Measurements from ENCODE around the gene HTR3D. TPM values are rescaled to one million over a fixed set of nuclear protein-coding genes. Genes with fewer than 3 reads are reported as not detected.
"Not testable (repeated sequence)": the region's sequence is repeated elsewhere in the genome, so short reads cannot be mapped to it uniquely, and the experiment has no call there.

The HTR3D gene, protein sequence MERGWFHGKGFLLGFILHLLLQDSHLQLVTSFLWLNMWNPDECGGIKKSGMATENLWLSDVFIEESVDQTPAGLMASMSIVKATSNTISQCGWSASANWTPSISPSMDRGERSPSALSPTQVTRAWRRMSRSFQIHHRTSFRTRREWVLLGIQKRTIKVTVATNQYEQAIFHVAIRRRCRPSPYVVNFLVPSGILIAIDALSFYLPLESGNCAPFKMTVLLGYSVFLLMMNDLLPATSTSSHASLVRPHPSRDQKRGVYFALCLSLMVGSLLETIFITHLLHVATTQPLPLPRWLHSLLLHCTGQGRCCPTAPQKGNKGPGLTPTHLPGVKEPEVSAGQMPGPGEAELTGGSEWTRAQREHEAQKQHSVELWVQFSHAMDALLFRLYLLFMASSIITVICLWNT
- not detected for polyA plus RNA-seq (ENCODE audit: insufficient read length in 4 of 4)

DNA sequence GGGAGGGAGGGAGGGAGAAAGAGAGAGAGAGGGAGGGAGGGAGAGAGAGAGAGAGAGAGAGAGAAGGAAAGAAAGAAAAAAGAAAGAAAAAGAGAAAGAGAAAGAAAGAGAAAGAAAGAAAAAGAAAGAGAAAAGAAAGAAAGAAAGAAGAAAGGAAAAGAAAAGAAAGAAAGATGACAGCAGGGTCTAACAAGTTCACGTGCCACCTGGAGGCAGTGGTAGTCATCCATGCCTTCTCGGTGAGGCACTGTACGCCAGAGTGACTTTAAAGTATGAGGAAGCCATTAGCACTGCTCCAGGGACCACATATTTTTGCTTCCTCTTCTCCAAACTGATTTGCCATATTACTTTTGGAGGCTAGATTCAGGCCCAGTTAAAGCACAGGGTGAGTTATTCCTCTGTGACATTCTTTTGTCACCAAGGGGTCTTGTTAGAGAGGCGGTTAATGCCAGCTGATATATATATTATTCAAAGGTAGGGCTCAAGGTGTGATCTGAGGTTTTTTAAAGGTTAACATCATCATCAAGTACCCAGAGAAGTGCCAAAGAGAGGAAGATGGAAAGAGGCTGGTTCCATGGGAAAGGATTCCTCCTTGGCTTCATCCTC is at the start of gene HTR3D:
Gene HTR3D, plus strand, starts transcription at position 556 of the 606 bp plus-strand sequence. Its CDS starts 0 bp downstream, at position 556.
- DNase-seq (ENCODE audit: low read depth in 4 of 4, low spot score in 3 of 4) = peak in 1 of 4 donors; percentile 26

DNA sequence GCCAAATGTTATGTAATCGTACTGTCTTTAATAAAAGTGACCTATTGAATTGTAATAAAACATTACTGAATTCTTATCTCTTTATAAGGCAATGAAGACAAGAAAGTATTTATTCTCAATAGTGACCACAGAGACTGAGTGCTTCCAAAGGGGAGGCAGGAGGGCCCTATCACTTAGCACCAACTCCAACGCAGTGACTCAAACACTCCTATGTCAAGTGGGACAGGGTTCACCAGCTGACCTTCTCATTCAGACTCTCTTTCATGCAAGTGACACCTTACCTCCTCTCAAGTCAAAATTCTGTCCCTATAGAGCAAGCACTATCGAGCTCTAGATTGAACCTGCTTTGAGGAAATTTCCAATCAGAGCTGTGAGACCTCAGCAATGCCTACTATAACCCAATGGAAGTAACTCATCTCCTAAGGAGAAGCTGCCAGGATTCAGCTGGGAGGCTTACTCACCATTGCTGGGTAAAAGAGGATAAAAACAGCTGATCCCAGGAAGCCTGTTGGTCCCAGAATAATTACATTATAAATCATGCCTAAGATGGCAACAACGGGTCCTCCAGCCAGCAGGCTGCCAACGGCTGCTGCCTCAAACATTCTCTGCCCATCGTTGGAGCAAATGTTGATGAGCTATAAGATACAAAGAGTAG is 49.4 kb upstream of the HTR3D start:
- DNase-seq (ENCODE audit: low read depth in 4 of 4, low spot score in 3 of 4) = no peak

DNA sequence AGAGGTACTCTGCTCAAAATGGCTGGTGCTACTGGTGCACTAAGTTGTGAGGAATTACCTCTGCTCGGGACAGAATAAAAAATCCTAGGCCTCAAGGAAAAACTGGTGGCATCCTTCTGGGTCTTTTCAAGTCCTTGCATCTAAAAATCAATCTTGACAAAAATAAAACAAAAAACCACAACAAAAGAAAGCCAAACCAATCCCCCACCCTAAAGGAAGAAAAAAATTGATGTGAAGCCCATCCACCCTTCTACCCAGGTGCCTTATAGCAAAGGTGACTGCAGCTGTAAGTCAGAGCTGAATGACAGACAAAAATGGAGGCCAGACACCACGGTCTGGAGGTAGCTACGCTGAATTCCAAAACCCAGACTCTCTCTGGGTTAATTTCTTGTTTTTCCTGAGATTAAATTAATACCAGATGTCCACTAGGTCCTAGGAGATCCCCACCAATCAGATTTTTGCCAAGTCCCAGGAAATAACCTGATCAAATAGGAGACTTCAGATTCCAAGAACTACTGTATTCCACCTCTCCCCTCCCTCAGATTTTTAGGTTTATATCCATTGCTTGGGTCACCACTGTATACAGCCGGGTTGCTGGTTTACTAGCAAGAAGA is 47.3 kb upstream of the HTR3D start:
- no peak for DNase-seq (ENCODE audit: low read depth in 4 of 4, low spot score in 3 of 4)

DNA sequence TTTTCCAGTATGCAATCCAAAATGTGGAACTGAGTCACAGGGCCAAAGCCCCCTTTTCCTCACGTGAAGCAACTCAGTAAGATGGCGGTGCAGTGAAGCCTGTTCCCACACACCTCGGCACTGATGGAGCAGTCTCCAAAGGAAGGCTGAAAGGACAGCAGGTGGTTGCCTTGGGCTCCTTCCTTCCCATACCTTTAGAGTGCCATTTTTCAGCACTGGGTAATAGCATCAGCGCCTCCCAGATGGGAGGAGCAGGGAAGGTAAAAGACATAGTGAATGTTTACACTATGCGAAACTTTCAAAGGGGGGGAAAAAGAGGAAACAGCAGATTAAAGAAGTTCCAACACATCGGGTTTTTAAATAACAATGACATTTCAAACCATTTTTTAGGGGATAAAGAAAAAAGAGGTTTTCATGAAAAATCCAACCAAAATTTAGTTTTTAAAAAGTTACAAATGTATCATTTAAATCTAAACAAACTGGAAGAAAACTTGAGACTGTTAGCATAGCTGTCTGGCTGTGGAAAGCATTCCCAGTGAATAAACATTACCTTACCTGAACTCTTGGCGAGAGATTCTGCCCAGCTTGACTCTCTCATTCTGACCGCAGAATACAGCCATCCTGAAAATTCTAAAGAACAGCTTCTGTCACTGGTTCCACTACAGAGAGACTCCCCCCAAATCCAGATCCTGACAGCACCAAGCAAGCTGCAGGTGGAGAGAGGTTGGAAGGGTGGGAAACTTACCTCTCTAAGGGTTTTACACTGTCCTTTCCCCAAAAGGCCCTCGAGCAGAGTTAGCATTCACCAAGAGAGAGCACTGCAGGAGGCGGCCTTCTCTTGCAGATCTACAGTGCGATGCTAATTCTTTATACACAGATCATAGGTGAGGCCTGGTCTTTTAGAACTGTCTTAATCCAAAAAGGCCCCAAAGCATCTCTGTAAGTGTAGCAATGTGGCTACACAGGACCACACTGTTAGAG is 46.5 kb upstream of the HTR3D start:
- DNase-seq (ENCODE audit: low read depth in 4 of 4, low spot score in 3 of 4) = no peak

DNA sequence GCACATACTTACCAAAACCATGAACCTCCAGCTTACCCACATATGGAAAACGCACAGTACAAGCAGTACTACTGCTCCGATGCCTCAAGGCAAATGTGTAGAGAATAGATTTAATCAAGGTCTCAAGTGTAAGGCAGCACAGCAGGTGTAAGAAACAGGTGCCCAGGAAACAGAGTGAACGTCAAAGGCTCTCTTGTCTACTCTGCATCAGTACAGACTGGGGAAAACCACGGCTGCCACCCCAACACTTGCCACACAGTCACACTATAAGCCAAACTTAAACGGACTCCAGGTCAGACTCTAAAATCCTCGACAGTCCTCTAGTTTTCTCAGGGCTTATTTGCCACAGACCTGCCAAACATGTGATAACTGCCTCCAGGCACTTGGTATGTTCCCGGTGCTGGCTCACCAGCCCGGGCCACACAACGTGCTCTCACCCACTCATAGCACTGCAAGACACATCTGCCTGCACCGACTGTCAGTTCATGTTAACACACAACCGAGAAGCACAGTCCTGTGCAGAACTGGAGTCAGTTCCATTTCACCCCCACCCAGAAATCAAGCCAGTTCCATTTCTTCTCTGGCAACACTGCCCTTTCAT is 44.4 kb upstream of the HTR3D start:
- no peak for DNase-seq (ENCODE audit: low read depth in 4 of 4, low spot score in 3 of 4)

DNA sequence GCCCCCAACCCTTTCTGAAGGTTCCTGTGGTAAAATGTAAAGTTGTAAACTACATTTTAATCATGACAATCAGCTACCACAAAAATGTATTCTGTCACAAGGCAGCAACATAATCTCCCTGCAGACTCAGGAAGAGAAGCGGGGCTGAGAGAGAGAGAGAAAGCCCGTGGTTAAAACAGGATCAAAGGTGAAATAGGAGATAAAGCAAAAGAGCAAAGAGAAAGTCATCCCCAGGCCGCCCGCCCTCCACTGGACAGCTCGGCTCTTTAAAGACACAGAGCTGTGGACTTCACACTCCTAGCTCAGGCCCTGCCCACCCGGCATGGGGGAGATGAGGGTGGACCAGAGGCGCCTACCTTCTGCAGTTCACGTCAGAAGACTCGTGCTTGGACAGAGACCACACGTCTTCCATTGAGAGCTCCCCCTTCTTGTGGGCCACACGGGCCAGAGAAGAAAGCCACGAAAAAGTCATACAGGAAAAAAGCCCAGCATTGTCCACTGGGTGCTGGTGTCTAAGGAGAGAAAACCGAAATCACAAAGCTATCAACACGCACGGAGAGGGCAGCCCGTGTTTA is 43.2 kb upstream of the HTR3D start:
- no peak for DNase-seq (ENCODE audit: low read depth in 4 of 4, low spot score in 3 of 4)

DNA sequence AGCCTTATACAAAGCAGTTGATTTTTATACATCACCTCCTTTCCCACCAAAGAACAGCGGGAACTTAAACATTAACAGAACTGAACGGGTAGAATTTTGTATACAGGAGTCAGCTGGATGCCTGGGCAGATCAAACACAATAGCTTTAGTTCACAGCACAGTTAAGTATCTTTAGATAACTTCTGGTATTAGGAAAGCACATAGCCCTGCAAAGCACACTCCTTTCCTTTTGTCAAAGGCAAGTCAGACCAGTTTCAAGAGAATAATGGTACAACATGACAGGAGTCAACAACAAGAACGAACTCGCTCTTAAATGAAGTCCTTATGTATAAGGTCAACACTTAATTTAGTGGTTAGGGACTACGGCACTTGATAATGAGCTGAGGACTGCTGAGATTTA is 40.1 kb upstream of the HTR3D start:
- DNase-seq (ENCODE audit: low read depth in 4 of 4, low spot score in 3 of 4) = no peak

DNA sequence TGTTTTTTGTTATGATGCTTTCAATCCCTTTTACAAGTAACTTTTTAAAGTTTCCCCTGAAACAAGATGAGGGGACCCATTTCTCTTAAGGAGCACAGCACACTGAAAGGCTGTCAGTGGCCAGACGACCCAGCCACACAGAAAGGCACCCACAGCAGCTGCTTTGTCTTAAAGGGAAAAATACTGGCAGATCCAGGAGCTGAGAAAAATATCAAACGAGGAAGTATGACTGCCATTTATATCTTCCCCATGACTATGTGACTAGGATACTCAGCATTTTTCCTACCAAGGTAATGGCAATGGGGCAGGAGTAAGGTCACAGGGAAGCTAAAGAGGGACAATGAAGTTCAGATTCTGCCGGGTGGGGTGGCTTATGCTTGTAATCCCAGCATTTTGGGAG is 29.8 kb upstream of the HTR3D start:
- no peak for DNase-seq (ENCODE audit: low read depth in 4 of 4, low spot score in 3 of 4)

DNA sequence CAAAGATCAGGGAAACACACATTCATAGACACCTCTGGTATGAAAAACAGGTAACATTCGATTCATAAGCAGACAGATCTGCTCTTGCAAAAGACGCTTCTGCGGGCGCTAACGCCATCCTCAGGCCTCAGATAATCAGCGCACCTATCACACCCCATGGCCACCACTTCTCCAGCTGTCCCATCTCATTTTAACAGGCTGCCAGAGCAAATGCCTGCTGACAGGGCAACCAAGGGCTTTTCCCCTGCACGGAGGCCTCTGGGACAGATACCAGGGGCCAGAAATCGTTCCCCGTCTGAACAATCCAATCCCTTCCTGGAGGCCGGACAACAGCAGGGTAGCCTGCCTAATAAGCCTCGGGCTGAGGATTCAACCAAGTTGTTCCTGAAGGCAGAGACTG is 29.1 kb upstream of the HTR3D start:
- DNase-seq (ENCODE audit: low read depth in 4 of 4, low spot score in 3 of 4) = no peak

DNA sequence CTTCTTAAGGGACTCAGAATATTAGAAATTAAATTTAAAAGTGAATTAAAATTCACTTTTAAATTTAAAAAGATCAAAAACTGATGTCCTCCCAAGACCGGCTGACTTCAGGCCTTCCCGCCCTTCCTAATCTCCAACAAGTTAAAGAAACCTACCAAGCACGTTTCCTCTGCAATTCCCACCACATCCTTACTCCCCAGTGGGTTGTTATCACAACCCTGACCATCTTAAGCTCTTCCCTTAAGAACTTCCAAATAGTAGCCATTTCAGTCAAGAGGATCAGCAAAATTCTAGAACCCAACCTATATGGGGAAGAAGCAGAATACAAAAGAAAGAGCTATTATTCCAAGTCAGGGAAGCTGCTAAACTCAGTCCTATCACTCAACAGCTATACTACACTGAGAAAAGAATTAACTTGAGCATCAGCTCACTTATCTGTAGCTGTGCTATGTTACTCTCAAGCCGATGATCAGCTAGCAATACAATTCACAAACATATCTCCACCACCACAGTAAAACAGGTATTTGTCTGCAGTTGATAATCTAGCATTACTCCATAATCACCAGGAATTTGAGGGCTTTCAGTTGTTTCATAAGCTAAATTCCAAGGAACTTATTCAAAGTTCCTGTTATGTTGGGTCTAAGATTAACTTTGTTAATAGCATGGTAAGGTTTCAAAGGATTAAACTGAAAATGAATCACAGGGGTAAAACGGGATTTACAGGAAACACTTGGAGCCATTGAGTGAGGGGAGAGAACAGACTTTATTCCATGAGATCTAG is 28.2 kb upstream of the HTR3D start:
- no peak for DNase-seq (ENCODE audit: low read depth in 4 of 4, low spot score in 3 of 4)

DNA sequence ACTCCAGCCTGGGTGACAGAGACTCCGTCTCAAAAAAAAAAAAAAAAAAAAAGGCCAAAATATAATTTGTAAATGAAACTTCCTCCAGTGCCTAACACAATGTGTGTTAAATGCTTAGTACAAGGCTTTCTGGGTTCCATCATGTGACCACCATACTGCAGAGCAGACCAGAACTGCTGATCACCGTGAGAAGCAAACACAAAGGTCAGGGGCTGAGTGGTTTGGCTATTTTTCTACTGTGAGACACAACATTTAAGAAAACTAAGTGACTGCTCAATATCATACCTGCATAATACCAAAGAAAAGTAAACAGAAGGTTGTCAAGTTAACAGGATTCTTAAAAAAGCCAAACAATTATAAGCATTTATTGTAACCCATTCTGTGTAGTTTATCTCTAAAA is 27.1 kb upstream of the HTR3D start:
- DNase-seq (ENCODE audit: low read depth in 4 of 4, low spot score in 3 of 4) = no peak

DNA sequence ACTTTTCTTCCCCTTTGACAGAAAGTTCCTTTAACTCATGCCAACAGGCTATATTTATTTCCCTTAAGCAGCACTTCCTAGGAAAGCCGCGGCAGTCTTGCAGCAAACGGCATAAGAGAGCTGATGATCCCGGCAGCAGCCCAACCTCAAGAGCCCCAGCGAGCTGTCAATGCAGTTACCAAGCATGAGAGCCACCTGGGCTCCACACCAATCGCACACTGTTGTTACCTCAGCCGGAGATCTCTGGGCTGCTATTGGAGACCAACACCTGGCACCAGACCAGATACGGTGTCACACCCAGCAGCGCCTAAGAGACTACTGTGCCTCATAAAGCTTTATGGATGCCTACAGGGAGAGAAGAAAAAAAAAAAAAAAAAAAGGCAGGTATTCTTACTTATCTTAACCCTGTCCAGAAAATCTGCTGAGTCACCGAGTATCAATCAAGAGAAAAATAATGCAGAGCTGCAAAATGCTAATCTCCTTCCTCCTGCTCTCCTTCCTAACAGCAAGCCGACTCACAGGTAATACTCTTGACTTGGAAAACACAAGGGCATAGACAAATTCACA is 25.5 kb upstream of the HTR3D start:
- peak; percentile 36 to 71 (median 45) for DNase-seq (ENCODE audit: low read depth in 4 of 4, low spot score in 3 of 4)

DNA sequence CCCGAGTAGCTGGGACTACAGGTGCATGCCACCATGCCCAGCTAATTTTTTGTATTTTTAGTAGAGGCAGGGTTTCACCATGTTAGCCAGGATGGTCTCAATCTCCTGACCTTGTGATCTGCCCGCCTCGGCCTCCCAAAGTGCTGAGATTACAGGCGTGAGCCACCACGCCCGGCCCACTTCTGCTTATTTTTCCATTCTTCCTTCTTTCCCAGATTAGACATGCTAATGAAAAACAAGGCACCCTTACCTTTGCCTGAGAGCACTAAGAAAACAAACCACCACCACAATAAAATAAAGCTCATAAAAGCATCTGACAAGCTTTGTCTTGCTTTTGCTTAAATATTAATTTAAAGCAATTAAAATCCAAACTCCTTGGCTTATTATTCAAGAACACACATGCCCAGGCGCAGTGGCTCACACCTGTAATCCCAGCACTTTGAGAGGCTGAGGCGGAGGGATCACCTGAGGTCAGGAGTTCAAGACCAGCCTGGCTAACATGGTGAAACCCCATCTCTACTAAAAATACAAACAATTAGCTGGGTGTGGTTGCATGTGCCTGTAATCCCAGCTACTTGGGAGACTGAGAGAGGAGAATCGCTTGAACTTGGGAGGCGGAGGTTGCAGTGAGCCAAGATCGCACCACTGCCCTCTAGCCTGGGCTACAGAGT is 24.3 kb upstream of the HTR3D start:
- DNase-seq (ENCODE audit: low read depth in 4 of 4, low spot score in 3 of 4) = not testable (repeated sequence)

DNA sequence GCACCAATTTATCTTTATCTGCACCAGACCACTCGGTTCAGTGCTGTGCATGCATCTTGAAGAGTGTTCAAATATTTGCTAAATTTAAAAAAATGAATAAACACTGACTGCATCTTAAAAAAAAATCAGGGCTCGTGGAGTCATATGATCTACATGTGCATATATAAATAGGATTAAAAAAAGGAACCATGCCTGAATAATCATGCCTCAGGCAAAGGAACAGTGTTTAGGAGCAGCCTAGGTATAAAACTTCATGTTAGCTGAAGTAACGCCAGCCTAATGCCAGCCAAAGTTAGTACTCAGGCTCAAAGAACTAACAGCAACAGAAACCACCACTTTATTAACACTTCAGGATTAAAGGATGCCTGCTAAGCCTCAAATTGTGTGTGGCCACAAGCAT is 23.4 kb upstream of the HTR3D start:
- DNase-seq (ENCODE audit: low read depth in 4 of 4, low spot score in 3 of 4) = no peak

DNA sequence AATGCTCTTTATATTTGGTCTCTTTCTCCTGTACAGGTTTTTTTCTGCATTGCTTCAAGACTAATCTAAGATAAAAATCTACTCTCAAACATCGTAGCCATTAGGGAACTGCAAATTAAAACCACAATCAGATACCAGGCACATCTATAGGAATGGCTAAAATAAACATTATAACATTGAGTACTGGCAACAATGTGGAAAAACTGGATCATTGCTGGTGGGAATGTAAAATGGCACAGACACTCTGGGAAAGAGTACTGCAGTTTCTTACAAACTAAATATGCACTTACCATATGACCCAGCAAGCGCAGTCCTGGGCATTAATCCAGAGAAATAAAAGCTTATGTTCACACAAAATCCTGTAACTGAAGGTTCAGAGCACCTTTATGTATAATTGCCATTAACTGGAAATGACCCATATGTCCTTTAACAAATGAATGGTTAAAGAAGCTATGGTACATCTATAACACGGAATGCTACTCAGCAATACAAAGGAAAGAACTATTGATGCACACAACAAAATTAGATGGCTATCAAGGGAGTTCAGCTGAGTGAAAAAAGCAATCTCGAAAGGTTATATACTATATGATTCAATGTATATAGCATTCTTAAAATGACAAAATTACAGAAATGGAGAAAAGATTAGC is 20.2 kb upstream of the HTR3D start:
- no peak for DNase-seq (ENCODE audit: low read depth in 4 of 4, low spot score in 3 of 4)

DNA sequence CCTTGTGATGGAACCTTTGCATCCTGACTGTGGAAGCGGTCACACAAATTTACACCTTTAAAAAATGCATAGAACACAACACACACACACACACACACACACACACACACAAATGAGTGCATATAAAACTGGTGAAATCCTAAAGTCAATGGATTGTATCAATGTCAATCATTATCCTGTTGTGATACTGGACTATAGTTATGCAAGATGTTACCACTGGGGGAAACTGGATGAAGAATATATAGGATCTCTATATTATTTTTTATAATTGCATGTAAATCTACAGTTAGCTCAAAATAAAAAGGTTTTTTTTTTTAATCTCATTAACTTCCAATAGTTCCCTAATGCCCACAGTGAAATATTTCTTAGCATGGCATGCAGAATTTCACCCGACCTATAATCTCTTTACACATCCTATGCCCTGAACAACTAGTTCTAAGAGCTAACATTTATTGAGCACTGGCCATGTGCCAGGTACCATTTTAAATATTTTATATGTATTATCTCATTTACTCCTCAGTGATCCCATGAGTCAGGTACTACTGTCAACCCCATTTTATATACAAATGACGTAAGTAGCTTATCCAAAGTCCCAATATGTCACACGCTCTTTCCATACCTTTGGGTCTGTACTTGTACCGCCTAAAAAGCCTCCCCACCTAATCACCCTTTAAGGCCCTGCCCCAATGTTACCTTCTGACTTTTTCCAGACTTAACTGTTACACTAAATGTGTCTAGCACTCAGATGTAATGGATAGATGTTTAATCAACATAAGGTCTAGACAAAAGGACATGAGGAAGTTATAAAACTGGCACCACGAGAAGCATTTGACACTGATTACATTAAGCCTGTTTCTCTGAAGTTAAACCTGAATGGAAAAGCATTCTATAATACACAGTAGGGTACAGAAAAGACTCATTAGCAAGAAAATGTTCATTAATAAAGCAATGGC is 19.3 kb upstream of the HTR3D start:
- DNase-seq (ENCODE audit: low read depth in 4 of 4, low spot score in 3 of 4) = no peak

Measured in left renal pelvis (tissue), 4 donors.